Esophagus muscularis mucosa (tissue), 4 donors: Measurements from ENCODE around the gene SRRM2. TPM values are rescaled to one million over a fixed set of nuclear protein-coding genes. Genes with fewer than 3 reads are reported as not detected.

ENCODE experiments used
- DNase-seq: peaks from one replicate; pipeline ENCODE4 v3.0.0-alpha.2; 2017; ENCODE audit errors: extremely low spot score
- H3K27ac ChIP-seq, 4 donors: fragments of 200-600 bp; sonication (generic); replicated peaks in 1 of 4; 1 replicate in 3 of 4; 2 replicates in 1 of 4; pipeline ENCODE4 v1.5.1; 2016 to 2019; ENCODE audit warnings: mild to moderate bottlenecking in 1 of 4
- H3K27me3 ChIP-seq, 4 donors: fragments of 200-600 bp; sonication (generic); one replicate each; pipeline versions ENCODE4 v1.5.1 to v1.6.0; 2016 to 2019
- H3K36me3 ChIP-seq, 4 donors: fragments of 200-600 bp; sonication (generic); one replicate each; pipeline ENCODE4 v1.5.1; 2016 to 2019
- H3K4me1 ChIP-seq, 4 donors: fragments of 200-600 bp; sonication (generic); one replicate each; pipeline ENCODE4 v1.5.1; 2016 to 2019
- H3K4me3 ChIP-seq, 4 donors: fragments of 200-600 bp; sonication (generic); 1 replicate in 2 of 4; 2 replicates in 2 of 4; pipeline ENCODE4 v1.5.1; 2016 to 2019; ENCODE audit warnings: mild to moderate bottlenecking in 4 of 4, moderate library complexity in 1 of 4
- H3K9me3 ChIP-seq, 4 donors: fragments of 200-600 bp; sonication (generic); 1 replicate in 3 of 4; 2 replicates in 1 of 4; pipeline ENCODE4 v1.5.1; 2016 to 2019
- EP300 ChIP-seq: sonication (generic); formaldehyde crosslinking; IDR thresholded peaks from one replicate; pipeline ENCODE4 v1.6.1; 2017; ENCODE audit warnings: antibody characterized with exemption
- POLR2A ChIP-seq: fragments of 450-650 bp; IDR thresholded peaks from one replicate; pipeline ENCODE4 v1.6.1; 2017; ENCODE audit warnings: antibody characterized with exemption, moderate library complexity, mild to moderate bottlenecking, low read depth
- POLR2AphosphoS5 ChIP-seq, 2 donors: sonication (generic); formaldehyde crosslinking; IDR thresholded peaks; one replicate each; pipeline ENCODE4 v1.6.1; 2017; ENCODE audit warnings: antibody characterized with exemption in 2 of 2
- WGBS: methylation state at CpG from one replicate; pipeline ENCODE4 v1.1.5; 2018; 5-methylcytosine and 5-hydroxymethylcytosine counted together
- intact Hi-C: fragments of 100-400 bp; cut with DNase I; formaldehyde crosslinking; loops from one replicate; pipeline ENCODE4 v1.15.1; 2023
- total RNA-seq, 4 donors: library from RNA; depleted of rRNA; stranded (reverse); fragments of >200 nt; gene quantifications; one replicate each; pipeline versions ENCODE4 v1.1.0 to v1.2.1, GENCODE V29; 2016
- TF ChIP-seq, protein P1 (sequence below), 3 experiments: fragments of 200-600 bp in 2 of 3; fragments of 450-650 bp in 1 of 3; sonication (generic) in 2 of 3; IDR thresholded peaks; one replicate each; pipeline ENCODE4 v1.5.1; 2017 to 2019; ENCODE audit warnings: antibody characterized with exemption in 3 of 3, mild to moderate bottlenecking in 2 of 3, moderate library complexity in 1 of 3

SRRM2 gene
- total RNA-seq, 4 donors from 2014 or later = 126 to 325 (median 234) TPM

DNA sequence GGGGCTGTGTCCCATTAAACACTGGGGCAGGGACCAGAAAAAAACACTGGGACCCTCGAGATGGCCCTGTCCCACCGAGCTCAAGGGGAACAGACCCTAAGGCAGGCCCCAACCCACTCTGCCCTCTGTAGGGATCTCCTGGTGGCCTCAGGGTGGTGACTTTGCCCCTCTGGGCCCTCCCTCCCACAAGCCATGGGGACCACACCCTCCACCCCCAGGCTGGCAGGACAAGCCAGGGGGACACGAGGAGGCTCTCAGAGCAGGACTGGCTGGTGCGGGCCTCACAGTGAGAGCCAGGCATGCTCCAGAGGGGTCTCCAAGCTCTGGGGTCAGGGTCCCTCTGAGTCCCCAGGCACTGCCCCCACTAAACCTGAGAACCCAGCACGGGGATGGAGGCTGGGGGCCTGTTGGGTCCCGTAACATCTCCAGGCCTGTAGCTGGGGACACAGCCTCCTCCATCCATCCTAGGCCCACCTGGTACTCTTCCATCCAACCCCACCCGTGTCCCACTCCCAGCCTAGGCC, 14.5 kb upstream of the SRRM2 start:
- Histone ChIP-seq H3K4me1 (no peaks in the 10 kb centered on the region), H3K27ac (no peak overlapping the region), H3K9me3 (no peaks in the 10 kb centered on the region), H3K4me3 (no peak overlapping the region), H3K36me3 (no peaks in the 10 kb centered on the region), H3K27me3 (peaks cover 0 to 72% (median 0%) of the 10 kb centered on the region in 4 donors)
- 77% methylated on average over 5 of the region's 7 CpGs for WGBS
- no peak for DNase-seq
- intact Hi-C loops = no loop called here
- TF ChIP-seq, protein P1, sequence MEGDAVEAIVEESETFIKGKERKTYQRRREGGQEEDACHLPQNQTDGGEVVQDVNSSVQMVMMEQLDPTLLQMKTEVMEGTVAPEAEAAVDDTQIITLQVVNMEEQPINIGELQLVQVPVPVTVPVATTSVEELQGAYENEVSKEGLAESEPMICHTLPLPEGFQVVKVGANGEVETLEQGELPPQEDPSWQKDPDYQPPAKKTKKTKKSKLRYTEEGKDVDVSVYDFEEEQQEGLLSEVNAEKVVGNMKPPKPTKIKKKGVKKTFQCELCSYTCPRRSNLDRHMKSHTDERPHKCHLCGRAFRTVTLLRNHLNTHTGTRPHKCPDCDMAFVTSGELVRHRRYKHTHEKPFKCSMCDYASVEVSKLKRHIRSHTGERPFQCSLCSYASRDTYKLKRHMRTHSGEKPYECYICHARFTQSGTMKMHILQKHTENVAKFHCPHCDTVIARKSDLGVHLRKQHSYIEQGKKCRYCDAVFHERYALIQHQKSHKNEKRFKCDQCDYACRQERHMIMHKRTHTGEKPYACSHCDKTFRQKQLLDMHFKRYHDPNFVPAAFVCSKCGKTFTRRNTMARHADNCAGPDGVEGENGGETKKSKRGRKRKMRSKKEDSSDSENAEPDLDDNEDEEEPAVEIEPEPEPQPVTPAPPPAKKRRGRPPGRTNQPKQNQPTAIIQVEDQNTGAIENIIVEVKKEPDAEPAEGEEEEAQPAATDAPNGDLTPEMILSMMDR (IDR thresholded peaks at IDR 0.05) = no peak
- no peak for TF ChIP-seq POLR2A
- TF ChIP-seq EP300 = no peak
- no peak for TF ChIP-seq POLR2AphosphoS5 (IDR thresholded peaks at IDR 0.05)

DNA sequence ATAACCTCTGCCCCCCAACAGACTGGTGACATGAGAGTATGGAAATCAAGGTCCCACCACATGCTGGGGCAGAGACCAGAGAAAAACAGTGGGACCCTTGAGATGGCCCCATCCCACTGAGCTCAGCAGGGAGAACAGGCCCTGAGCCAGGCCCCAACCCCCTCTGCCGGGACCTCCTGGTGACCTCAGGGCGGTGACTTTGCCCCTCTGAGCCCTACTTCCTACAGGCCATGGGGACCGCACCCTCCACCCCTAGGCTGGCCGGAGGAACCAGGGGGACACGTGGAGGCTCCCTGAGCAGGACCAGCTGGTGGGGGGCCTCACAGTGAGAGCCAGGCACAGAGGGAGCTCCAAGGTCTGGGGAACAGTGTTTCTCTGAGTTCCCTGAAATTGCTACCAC, 13.8 kb upstream of the SRRM2 start:
- TF ChIP-seq POLR2AphosphoS5 (IDR thresholded peaks at IDR 0.05) (no peak), POLR2A (no peak), EP300 (no peak)
- TF ChIP-seq, protein P1 (IDR thresholded peaks at IDR 0.05) = no peak
- DNase-seq = no peak
- Histone ChIP-seq H3K4me1 (no peaks in the 10 kb centered on the region), H3K27me3 (peaks cover 0 to 72% (median 0%) of the 10 kb centered on the region in 4 donors), H3K36me3 (no peaks in the 10 kb centered on the region), H3K4me3 (no peak overlapping the region), H3K27ac (no peak overlapping the region), H3K9me3 (no peaks in the 10 kb centered on the region)
- intact Hi-C loops = no loop called here
- WGBS = no CpG with 5 or more reads among the region's 5 CpGs

DNA sequence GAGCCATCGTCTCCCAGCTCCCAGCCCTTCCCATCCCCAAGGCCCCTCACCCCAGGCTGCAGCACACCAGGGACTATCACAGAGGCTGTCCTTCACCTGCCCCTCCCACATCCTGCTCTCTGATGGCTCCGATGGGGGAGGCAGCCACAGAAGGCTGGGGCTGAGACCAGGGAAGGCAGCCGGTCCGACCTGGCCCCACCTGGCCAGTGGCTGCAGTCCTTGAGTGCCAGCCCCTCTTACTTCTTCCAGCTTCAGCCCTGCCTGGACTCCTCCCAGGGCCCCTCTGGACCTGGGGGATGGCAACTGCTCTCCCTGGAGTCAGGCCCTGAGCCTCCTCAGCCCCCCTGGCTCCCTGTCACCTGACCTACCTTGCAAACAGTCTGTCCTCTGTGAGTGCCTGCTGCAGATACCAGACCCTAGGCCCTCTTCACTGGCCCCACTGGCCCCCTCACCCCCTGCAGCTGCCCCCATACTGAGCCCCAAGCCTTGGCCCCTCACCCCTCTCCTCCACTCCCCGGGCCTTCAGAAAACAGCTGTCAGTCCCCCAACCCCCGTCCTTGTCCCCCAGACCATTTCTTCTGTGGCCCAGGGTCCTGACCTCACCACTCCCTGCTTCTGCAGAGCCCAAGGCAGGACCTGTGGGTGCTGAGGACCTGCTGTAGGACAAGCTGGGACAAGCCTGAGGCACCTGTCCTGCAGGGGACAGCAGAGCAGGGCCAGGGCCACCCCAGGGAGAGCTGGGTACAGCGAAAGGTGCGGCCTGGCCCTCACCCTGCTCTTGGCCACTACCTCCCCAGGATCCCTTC, 12.6 kb upstream of the SRRM2 start:
- no peaks in the 10 kb centered on the region for H3K9me3 ChIP-seq
- TF ChIP-seq EP300 = no peak
- TF ChIP-seq POLR2AphosphoS5 (IDR thresholded peaks at IDR 0.05) = no peak
- TF ChIP-seq, protein P1 (IDR thresholded peaks at IDR 0.05) = no peak
- TF ChIP-seq POLR2A = no peak
- intact Hi-C loops = no loop called here

DNA sequence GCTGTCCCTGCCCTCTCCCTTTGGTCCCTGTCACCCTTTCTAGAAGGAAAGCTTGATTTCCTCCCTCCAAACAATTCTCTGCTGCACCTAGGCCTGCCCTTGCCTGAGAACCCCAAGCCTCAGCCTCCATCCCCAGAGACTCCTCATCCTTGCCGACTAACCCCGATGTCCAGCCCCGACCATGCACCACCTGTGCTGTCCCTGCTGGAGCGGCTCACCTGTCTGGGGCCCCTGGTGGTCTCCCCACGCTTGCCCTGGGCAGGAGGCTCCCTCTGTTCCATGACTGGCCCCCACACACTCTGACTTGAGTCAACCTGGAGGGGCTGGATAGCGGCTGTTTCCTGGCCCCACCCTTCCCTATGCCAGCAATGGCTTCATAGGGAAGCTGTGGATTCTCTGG, 12.0 kb upstream of the SRRM2 start:
- H3K27me3 ChIP-seq = peaks cover 0 to 66% (median 0%) of the 10 kb centered on the region in 4 donors
- intact Hi-C loops = no loop called here
- 87% methylated on average over 6 of the region's 6 CpGs for WGBS

More for the DNA sequence above, 12.6 kb upstream of the SRRM2 start:
- Histone ChIP-seq H3K27ac (no peak overlapping the region), H3K27me3 (peaks cover 0 to 69% (median 0%) of the 10 kb centered on the region in 4 donors), H3K4me3 (no peak overlapping the region), H3K4me1 (no peaks in the 10 kb centered on the region), H3K36me3 (no peaks in the 10 kb centered on the region)
- DNase-seq = no peak
- 48% methylated on average over 8 of the region's 8 CpGs for WGBS

More for the DNA sequence above, 12.0 kb upstream of the SRRM2 start:
- no peak for DNase-seq
- H3K4me1 ChIP-seq = no peaks in the 10 kb centered on the region
- no peaks in the 10 kb centered on the region for H3K36me3 ChIP-seq
- no peak overlapping the region for H3K27ac ChIP-seq
- TF ChIP-seq, protein P1 (IDR thresholded peaks at IDR 0.05) = no peak
- TF ChIP-seq POLR2AphosphoS5 (IDR thresholded peaks at IDR 0.05) (no peak), EP300 (no peak), POLR2A (no peak)
- no peaks in the 10 kb centered on the region for H3K9me3 ChIP-seq
- H3K4me3 ChIP-seq = no peak overlapping the region
